Body of pancreas (tissue), 4 donors: Measurements from ENCODE around the gene NRL.

Experiments used
- CTCF ChIP-seq, 7 experiments: fragments of 450-650 bp in 4 of 7; fragments of 200-600 bp in 3 of 7; sonication (generic) in 3 of 7; IDR thresholded peaks; one replicate each; pipeline ENCODE4 v1.5.1; 2016 to 2019; ENCODE audit warnings: antibody characterized with exemption in 7 of 7
- POLR2A ChIP-seq, 3 donors: fragments of 450-650 bp; IDR thresholded peaks; one replicate each; pipeline ENCODE4 v1.6.1; 2016; ENCODE audit warnings: antibody characterized with exemption in 3 of 3, mild to moderate bottlenecking in 2 of 3

GRCh38 chr14:24123424-24124417 lies 9.0 kb upstream of the NRL start:
- TF ChIP-seq CTCF (IDR thresholded peaks at IDR 0.05) = no peak
- TF ChIP-seq POLR2A (IDR thresholded peaks at IDR 0.05) = no peak
